Motor neuron (in vitro differentiated cells): ENCODE measurements around the gene RNASE12. TPM values are rescaled to one million over a fixed set of nuclear protein-coding genes. Genes with fewer than 3 reads are reported as not detected.
A peak's percentile ranks its signal among the peaks of the same experiment; 100 is the strongest.
"Not testable (repeated sequence)": the region's sequence is repeated elsewhere in the genome, so short reads cannot be mapped to it uniquely, and the experiment has no call there.

Source experiments
- ATAC-seq, 8 experiments: fragments of 200-7000 bp; cut with Tn5 transposase; replicated peaks in 6 of 8; 2 replicates each; pipeline ENCODE4 v1.8.0; 2021; ENCODE audit warnings: mild to moderate bottlenecking in 8 of 8, moderate library complexity in 8 of 8
- H3K27ac ChIP-seq, 2 donors: fragments of 250-450 bp; sonication (Bioruptor Pico); 2 replicates each; pipeline ENCODE4 v1.9.0; 2021; ENCODE audit warnings: antibody characterized with exemption in 2 of 2, mild to moderate bottlenecking in 2 of 2, moderate library complexity in 1 of 2
- H3K4me1 ChIP-seq, 2 donors: fragments of 250-450 bp; sonication (Bioruptor Pico); replicated peaks in 1 of 2; 2 replicates each; pipeline ENCODE4 v1.6.1; 2021; ENCODE audit warnings: antibody characterized with exemption in 2 of 2, mild to moderate bottlenecking in 2 of 2, moderate library complexity in 1 of 2
- H3K4me3 ChIP-seq, 5 donors: fragments of 250-450 bp; sonication (Bioruptor Pico); 2 replicates each; pipeline ENCODE4 v1.9.0; 2021; ENCODE audit warnings: antibody characterized with exemption in 5 of 5, mild to moderate bottlenecking in 5 of 5, moderate library complexity in 4 of 5
- WGBS, 10 experiments: fragments of 450-650 bp; shearing (Covaris generic); methylation state at CpG; one replicate each; pipeline ENCODE4 v1.0.0; 2022; 5-methylcytosine and 5-hydroxymethylcytosine counted together
- in situ Hi-C, 9 experiments: fragments of 400-800 bp; cut with MboI; loops; one replicate each; pipeline ENCODE4 v1.15.0; 2021; ENCODE audit warnings: low sequenced_read_pairs in 9 of 9, low pct_unique_long_range_greater_than_20kb in 2 of 9; ENCODE audit not compliant: unreplicated experiment in 9 of 9
- total RNA-seq, 8 experiments: library from RNA; unstranded; fragments of 300-600 nt; gene quantifications; 2 replicates each; pipeline versions ENCODE4 v1.2.3 to v1.2.4, GENCODE V29; 2022

The RNASE12 gene
- total RNA-seq, 8 experiments from 2014 or later = not detected

- WGBS, 10 experiments = 0 to 100% (median 38%) methylated on average over 1 of the region's 1 CpG; no CpG with 5 or more reads in 5 of the 10 experiments
- H3K27ac ChIP-seq, H3K4me3 ChIP-seq, H3K4me1 ChIP-seq, in situ Hi-C loops: not testable (repeated sequence)
- peak in 2 of 8 experiments; percentile 73 to 75 for ATAC-seq
Observed at GRCh38 chr14:20567199-20567598, 24.0 kb downstream of the RNASE12 start.

DNA sequence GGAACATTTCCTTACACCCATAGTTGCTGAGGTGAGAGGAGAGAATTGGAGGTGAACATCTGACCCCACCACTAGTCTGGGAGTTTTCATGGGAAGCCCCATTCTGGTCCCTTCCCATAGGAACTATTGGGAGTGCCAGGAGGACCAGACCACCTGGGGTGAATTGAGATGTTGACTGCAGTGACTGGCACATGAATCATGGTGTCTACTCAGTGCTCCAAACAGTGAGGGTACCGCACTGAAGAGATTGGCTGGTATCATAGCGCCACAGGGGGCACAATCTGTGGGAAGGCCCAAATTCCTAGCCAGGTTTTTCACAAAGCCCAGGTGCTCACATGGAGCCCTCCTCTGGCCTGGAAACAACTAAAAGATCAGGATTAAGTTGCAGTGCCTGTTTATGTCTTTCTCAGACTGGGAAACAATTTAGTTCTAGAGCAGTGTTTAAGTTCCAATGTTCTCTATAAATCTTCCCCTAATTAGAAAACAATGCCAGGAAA lies 26.6 kb downstream of the RNASE12 start:
- no peak for ATAC-seq
- 13 to 75% (median 68%) methylated on average over 1 to 2 of the region's 2 CpGs; no CpG with 5 or more reads in 4 of the 10 experiments for WGBS, 10 experiments
- H3K4me3 ChIP-seq = no peak overlapping the region
- no peak overlapping the region for H3K27ac ChIP-seq
- in situ Hi-C loops = no loop called here
- no peaks in the 10 kb centered on the region for H3K4me1 ChIP-seq

DNA sequence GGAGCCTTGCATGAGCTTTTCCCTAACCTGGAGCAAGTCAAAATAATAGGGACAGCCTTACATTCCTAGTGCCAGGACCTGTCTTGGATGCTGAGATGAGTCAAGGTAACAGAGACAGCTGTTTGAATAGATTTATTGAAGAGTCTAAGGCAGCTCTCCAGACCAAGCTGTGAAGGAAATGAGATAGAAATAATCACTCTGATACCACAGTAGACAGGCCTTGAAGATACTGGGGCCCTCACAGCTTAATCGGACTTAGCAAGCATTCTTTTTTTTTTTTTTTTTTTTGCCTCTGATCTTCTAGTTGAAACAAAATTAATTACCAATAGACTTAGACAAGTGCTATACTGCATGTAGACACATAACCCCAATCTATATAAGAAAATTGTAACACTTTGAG lies 27.2 kb downstream of the RNASE12 start:
- no peaks in the 10 kb centered on the region for H3K4me1 ChIP-seq
- no peak overlapping the region for H3K4me3 ChIP-seq
- no peak overlapping the region for H3K27ac ChIP-seq
- ATAC-seq = no peak
- in situ Hi-C loops = no loop called here
- WGBS, 10 experiments = 0 to 100% (median 75%) methylated on average over 1 of the region's 1 CpG; no CpG with 5 or more reads in 1 of the 10 experiments

DNA sequence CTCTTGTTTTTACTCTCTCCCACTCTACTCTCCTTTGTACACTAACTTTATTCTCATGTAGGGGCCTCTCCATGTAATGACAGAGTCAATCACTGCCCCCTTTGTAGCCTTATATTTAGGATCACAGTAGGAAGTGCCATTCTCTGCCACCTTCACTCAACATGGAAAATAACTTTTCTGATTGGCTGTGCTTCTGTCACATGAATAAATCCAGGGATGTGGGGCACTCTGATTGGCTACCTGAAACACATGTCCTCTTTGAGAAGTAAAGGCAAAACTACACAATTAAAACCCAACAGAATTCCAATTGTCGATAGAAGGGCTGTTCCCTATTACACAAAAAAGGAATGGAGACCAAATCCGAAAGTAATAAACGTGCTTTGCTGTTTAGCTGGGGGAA lies 30.2 kb downstream of the RNASE12 start, which contains the start of gene RNASE9:
RNASE9 (minus strand) TSS at position 87 of the 400 bp plus-strand sequence.
- WGBS, 10 experiments = 0 to 100% (median 84%) methylated on average over 1 to 3 of the region's 3 CpGs
- no peaks in the 10 kb centered on the region for H3K4me1 ChIP-seq
- ATAC-seq = no peak
- in situ Hi-C loops = no loop called here
- H3K27ac ChIP-seq = no peak within 1 kb of the TSS
- no peak within 1 kb of the TSS for H3K4me3 ChIP-seq

- WGBS, 10 experiments = 0 to 20% (median 10%) methylated on average over 1 to 2 of the region's 2 CpGs; no CpG with 5 or more reads in 3 of the 10 experiments
- Histone ChIP-seq H3K4me1 (no peaks in the 10 kb centered on the region), H3K4me3 (no peak overlapping the region), H3K27ac (no peak overlapping the region)
- peak in 1 of 8 experiments; percentile 21 for ATAC-seq
- in situ Hi-C loops = no loop called here
Observed at GRCh38 chr14:20559461-20559904, 31.7 kb downstream of the RNASE12 start.

DNA sequence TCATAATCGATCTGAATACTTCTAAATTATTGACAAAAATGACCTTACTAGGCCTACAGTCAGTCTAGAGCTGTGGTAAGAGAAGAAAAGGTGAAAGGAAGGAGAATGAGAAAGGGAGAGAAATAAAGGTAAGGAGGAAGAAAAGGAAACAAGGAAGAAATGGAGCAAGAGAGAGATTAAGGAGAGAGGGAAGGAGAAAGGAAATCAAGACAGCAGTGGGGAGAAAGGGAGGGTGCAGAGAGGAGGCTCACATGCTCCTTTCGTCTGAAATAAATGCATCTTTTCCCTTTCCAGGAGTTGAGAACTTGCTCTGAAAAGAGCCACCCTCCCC lies 34.0 kb downstream of the RNASE12 start:
- WGBS, 10 experiments = 0 to 81% (median 36%) methylated on average over 1 to 2 of the region's 2 CpGs
- H3K27ac ChIP-seq = no peak overlapping the region
- in situ Hi-C loops = no loop called here
- no peak overlapping the region for H3K4me3 ChIP-seq
- no peaks in the 10 kb centered on the region for H3K4me1 ChIP-seq
- no peak for ATAC-seq

- in situ Hi-C loops = no loop called here
Observed at GRCh38 chr14:20556500-20557211, 34.5 kb downstream of the RNASE12 start.

DNA sequence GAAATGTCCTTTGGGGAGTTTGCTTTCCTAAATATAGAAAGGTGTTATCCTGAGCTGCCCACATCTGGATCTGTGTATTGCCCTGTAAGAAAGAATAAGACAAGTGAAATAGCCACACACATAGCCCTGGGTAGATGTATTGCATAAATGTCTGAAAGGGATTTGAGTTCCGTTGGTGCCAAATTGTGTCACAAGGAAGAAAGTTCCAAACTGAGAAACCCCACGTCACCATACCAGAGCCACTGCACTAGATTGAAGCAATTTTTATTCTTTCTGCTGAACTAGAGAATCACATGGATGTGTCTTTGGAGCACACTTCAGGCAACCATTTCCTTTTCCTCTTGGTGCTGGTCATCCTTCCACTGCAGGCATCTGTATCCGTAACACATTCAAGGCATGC lies 35.3 kb downstream of the RNASE12 start:
- in situ Hi-C loops = no loop called here
- Histone ChIP-seq H3K4me3 (no peak overlapping the region), H3K27ac (no peak overlapping the region), H3K4me1 (no peaks in the 10 kb centered on the region)
- ATAC-seq = no peak
- WGBS, 10 experiments = 14 to 100% (median 55%) methylated on average over 1 to 3 of the region's 3 CpGs; no CpG with 5 or more reads in 2 of the 10 experiments

More at GRCh38 chr14:20556500-20557211, 34.5 kb downstream of the RNASE12 start:
- no peak for ATAC-seq
- no peak overlapping the region for H3K27ac ChIP-seq
- H3K4me3 ChIP-seq = no peak overlapping the region
- no peaks in the 10 kb centered on the region for H3K4me1 ChIP-seq
- 29 to 100% (median 78%) methylated on average over 2 to 9 of the region's 11 CpGs for WGBS, 10 experiments

GRCh38 chr14:20553024-20553423 lies 38.2 kb downstream of the RNASE12 start:
- ATAC-seq = no peak
- Histone ChIP-seq H3K27ac (no peak overlapping the region), H3K4me1 (no peaks in the 10 kb centered on the region), H3K4me3 (no peak overlapping the region)
- in situ Hi-C loops = no loop called here

- no peak overlapping the region for H3K27ac ChIP-seq
- 0 to 100% (median 90%) methylated on average over 1 to 3 of the region's 3 CpGs; no CpG with 5 or more reads in 1 of the 10 experiments for WGBS, 10 experiments
- no peak for ATAC-seq
- in situ Hi-C loops = no loop called here
- H3K4me3 ChIP-seq = no peak overlapping the region
- H3K4me1 ChIP-seq = no peaks in the 10 kb centered on the region
Observed at GRCh38 chr14:20551606-20552005, 39.6 kb downstream of the RNASE12 start.

- Histone ChIP-seq H3K4me3 (no peak overlapping the region), H3K27ac (no peak overlapping the region), H3K4me1 (no peaks in the 10 kb centered on the region)
- in situ Hi-C loops = no loop called here
- peak in 1 of 8 experiments; percentile 34 for ATAC-seq
- 25 to 97% (median 77%) methylated on average over 2 of the region's 2 CpGs; no CpG with 5 or more reads in 3 of the 10 experiments for WGBS, 10 experiments
Observed at GRCh38 chr14:20550926-20551325, 40.2 kb downstream of the RNASE12 start.

DNA sequence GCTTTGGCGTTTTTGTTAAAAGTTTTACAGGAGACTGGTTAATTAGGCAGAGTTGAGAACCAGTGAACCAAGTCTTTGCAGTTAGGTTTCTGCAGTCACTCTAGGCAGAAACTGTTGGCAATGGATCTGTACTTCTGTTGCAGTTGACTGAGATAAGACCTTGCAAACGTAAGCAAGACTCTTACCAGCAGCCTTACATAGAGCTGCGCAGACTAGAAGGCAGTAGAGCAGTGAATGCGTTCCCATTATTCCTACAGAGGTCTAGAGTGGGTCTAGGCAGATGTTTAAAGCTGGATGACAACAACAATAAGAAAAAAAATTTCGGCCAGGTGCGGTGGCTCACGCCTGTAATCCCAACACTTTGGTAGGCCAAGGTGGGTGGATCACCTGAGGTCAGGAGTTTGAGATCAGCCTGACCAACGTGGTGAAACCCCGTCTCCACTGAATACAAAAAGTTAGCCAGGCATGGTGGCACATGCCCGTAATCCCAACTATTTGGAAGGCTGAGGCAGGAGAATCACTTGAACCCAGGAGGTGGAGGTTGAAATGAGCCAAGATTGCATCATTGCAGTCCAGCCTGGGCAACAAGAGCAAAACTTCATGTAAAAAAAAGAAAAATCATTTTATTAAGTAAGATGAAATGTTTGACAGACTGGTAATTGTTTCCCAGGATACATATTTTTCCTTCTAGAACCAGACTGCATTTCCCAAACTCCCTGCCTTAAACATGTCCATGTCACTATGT lies 42.6 kb downstream of the RNASE12 start:
- H3K4me1 ChIP-seq = no peaks in the 10 kb centered on the region
- no peak overlapping the region for H3K27ac ChIP-seq
- in situ Hi-C loops = no loop called here
- no peak overlapping the region for H3K4me3 ChIP-seq
- ATAC-seq = no peak
- 0 to 82% (median 74%) methylated on average over 1 to 9 of the region's 10 CpGs for WGBS, 10 experiments

DNA sequence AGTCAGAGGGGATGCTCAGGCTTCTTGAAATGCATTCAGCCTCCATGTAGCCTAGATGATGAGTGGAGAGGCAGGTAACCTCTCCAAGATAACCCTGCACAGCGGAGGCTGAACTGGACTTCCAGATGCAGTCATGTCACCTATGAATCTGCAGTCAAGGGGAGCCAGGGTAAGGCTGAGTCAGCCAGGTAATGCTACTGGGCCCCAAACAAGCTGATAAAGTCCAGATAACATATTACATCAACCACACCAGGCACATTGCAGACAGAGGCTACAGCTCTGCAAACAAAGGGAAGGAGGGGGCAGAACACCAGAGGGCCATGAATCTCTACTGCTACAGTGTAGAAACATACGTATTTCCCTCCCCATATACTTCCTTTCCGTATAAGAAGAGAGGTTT lies 44.3 kb downstream of the RNASE12 start:
- no peak for ATAC-seq
- H3K27ac ChIP-seq = no peak overlapping the region
- WGBS, 10 experiments = 0 to 100% (median 71%) methylated on average over 1 to 3 of the region's 3 CpGs; no CpG with 5 or more reads in 3 of the 10 experiments
- H3K4me1 ChIP-seq = no peaks in the 10 kb centered on the region
- no peak overlapping the region for H3K4me3 ChIP-seq
- in situ Hi-C loops = no loop called here
